ENCODE measurements around the gene CIB1. TPM values are rescaled to one million over a fixed set of nuclear protein-coding genes. Genes with fewer than 3 reads are reported as not detected.
"Not testable (repeated sequence)": the region's sequence is repeated elsewhere in the genome, so short reads cannot be mapped to it uniquely, and the experiment has no call there.

CIB1 gene
- polyA plus RNA-seq, 2 of the 4 experiments (the other 2 are of a cell fraction) = 84.1 to 120 TPM

DNA sequence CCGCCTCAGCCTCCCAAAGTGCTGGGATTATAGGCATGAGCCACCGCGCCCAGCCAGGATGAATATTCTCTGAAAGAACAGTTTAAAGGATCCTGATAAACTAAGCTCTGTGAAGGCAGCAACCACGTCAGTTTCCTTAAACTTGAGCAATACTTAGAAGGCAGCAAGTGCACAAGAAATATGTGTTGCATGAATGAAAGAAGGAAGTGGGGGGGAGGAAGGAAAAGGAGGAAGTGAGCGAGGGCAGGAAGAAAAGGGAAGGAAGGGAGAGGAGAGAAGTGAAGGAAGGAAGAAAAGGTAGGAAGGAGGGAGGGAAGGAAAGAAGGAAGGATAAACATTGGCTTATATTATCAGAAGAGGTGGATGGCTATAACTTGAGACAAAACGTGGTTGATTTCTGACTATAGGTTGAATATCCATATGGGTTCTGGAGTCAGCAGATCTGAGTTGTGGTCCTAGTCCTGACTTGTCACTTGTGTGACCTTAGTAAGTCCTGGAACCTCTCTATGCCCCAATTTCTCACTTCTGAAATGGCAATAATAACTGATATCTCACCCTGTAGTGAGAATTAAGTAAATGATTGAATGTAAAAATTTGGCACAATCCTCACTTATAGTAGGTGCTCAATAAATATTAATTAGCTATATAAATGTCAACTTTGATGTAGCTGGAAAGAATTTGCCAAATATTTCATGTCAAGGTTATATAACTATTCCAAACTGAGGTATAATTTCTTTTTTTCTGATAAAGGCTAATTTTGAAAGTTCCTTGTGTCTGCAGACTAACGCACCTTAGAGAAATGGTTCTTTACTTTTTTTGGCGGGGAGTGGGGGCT lies 44.6 kb downstream of the CIB1 start:
- TF ChIP-seq CHD4 (IDR thresholded peaks at IDR 0.05; ENCODE audit: borderline replicate concordance) = no peak
- TF ChIP-seq, protein P1, sequence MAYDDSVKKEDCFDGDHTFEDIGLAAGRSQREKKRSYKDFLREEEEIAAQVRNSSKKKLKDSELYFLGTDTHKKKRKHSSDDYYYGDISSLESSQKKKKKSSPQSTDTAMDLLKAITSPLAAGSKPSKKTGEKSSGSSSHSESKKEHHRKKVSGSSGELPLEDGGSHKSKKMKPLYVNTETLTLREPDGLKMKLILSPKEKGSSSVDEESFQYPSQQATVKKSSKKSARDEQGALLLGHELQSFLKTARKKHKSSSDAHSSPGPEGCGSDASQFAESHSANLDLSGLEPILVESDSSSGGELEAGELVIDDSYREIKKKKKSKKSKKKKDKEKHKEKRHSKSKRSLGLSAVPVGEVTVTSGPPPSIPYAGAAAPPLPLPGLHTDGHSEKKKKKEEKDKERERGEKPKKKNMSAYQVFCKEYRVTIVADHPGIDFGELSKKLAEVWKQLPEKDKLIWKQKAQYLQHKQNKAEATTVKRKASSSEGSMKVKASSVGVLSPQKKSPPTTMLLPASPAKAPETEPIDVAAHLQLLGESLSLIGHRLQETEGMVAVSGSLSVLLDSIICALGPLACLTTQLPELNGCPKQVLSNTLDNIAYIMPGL (CRISPR knock-in tag; IDR thresholded peaks at IDR 0.05; ENCODE audit: borderline replicate concordance) = no peak
- TF ChIP-seq HDAC2 (IDR thresholded peaks at IDR 0.05) = no peak
- TF ChIP-seq BHLHE40 (IDR thresholded peaks at IDR 0.05; ENCODE audit: low read depth, low read length) = no peak
- TF ChIP-seq NR3C1 (IDR thresholded peaks at IDR 0.05) = no peak
- TF ChIP-seq, protein P2, sequence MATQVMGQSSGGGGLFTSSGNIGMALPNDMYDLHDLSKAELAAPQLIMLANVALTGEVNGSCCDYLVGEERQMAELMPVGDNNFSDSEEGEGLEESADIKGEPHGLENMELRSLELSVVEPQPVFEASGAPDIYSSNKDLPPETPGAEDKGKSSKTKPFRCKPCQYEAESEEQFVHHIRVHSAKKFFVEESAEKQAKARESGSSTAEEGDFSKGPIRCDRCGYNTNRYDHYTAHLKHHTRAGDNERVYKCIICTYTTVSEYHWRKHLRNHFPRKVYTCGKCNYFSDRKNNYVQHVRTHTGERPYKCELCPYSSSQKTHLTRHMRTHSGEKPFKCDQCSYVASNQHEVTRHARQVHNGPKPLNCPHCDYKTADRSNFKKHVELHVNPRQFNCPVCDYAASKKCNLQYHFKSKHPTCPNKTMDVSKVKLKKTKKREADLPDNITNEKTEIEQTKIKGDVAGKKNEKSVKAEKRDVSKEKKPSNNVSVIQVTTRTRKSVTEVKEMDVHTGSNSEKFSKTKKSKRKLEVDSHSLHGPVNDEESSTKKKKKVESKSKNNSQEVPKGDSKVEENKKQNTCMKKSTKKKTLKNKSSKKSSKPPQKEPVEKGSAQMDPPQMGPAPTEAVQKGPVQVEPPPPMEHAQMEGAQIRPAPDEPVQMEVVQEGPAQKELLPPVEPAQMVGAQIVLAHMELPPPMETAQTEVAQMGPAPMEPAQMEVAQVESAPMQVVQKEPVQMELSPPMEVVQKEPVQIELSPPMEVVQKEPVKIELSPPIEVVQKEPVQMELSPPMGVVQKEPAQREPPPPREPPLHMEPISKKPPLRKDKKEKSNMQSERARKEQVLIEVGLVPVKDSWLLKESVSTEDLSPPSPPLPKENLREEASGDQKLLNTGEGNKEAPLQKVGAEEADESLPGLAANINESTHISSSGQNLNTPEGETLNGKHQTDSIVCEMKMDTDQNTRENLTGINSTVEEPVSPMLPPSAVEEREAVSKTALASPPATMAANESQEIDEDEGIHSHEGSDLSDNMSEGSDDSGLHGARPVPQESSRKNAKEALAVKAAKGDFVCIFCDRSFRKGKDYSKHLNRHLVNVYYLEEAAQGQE (IDR thresholded peaks at IDR 0.05) = no peak
- TF ChIP-seq, protein P3, sequence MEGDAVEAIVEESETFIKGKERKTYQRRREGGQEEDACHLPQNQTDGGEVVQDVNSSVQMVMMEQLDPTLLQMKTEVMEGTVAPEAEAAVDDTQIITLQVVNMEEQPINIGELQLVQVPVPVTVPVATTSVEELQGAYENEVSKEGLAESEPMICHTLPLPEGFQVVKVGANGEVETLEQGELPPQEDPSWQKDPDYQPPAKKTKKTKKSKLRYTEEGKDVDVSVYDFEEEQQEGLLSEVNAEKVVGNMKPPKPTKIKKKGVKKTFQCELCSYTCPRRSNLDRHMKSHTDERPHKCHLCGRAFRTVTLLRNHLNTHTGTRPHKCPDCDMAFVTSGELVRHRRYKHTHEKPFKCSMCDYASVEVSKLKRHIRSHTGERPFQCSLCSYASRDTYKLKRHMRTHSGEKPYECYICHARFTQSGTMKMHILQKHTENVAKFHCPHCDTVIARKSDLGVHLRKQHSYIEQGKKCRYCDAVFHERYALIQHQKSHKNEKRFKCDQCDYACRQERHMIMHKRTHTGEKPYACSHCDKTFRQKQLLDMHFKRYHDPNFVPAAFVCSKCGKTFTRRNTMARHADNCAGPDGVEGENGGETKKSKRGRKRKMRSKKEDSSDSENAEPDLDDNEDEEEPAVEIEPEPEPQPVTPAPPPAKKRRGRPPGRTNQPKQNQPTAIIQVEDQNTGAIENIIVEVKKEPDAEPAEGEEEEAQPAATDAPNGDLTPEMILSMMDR (IDR thresholded peaks at IDR 0.05) = no peak
- no peak for TF ChIP-seq FOXS1 (CRISPR knock-in tag; IDR thresholded peaks at IDR 0.05)
- TF ChIP-seq RARB (CRISPR knock-in tag; IDR thresholded peaks at IDR 0.05) = no peak
- TF ChIP-seq, protein P4, sequence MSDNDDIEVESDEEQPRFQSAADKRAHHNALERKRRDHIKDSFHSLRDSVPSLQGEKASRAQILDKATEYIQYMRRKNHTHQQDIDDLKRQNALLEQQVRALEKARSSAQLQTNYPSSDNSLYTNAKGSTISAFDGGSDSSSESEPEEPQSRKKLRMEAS (IDR thresholded peaks at IDR 0.05) = no peak
- TF ChIP-seq EHF (CRISPR knock-in tag; IDR thresholded peaks at IDR 0.05) = no peak
- TF ChIP-seq, protein P5, sequence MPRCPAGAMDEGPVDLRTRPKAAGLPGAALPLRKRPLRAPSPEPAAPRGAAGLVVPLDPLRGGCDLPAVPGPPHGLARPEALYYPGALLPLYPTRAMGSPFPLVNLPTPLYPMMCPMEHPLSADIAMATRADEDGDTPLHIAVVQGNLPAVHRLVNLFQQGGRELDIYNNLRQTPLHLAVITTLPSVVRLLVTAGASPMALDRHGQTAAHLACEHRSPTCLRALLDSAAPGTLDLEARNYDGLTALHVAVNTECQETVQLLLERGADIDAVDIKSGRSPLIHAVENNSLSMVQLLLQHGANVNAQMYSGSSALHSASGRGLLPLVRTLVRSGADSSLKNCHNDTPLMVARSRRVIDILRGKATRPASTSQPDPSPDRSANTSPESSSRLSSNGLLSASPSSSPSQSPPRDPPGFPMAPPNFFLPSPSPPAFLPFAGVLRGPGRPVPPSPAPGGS (IDR thresholded peaks at IDR 0.05) = no peak
- TF ChIP-seq, protein P6, sequence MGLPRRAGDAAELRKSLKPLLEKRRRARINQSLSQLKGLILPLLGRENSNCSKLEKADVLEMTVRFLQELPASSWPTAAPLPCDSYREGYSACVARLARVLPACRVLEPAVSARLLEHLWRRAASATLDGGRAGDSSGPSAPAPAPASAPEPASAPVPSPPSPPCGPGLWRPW (IDR thresholded peaks at IDR 0.05) = no peak
- no peak for TF ChIP-seq MAZ (IDR thresholded peaks at IDR 0.05; ENCODE audit: borderline replicate concordance, low read depth, low read length)
- TF ChIP-seq ESRRA (IDR thresholded peaks at IDR 0.05; ENCODE audit: borderline replicate concordance, low read length) = no peak
- no peak for TF ChIP-seq RCOR1 (IDR thresholded peaks at IDR 0.05; ENCODE audit: low read depth, low read length)
- TF ChIP-seq HEYL (CRISPR knock-in tag; IDR thresholded peaks at IDR 0.05) = no peak
- no peak for TF ChIP-seq ZFP36 (IDR thresholded peaks at IDR 0.05; ENCODE audit: borderline replicate concordance, partially characterized antibody)
- TF ChIP-seq, protein P7, sequence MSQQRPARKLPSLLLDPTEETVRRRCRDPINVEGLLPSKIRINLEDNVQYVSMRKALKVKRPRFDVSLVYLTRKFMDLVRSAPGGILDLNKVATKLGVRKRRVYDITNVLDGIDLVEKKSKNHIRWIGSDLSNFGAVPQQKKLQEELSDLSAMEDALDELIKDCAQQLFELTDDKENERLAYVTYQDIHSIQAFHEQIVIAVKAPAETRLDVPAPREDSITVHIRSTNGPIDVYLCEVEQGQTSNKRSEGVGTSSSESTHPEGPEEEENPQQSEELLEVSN (IDR thresholded peaks at IDR 0.05; ENCODE audit: borderline replicate concordance, low read depth) = no peak
- TF ChIP-seq NFE2L2 (conservative IDR thresholded peaks at IDR 0.05; ENCODE audit: low read length) = no peak
- FAIRE-seq = no peak
- Histone ChIP-seq H3K27ac (peak overlapping the region in 1 of 2 experiments; percentile 89; a peak in 3 of 6 replicates), H3K4me2 (no peak overlapping the region), H3K9me3 (no peaks in the 10 kb centered on the region), H3K4me3 (no peak overlapping the region), H3K4me1 (peaks cover 68% of the 10 kb centered on the region)
- CTCF ChIA-PET = interaction anchor here (1.0 to 7.4 kb wide), 6 partner anchors 12 to 46 kb away, joined by 3 to 68 read pairs (median 4); partner anchors contain the start of gene SEMA4B
- WGBS (ENCODE audit: missing lambda C conversion rate) = 84% methylated on average over 8 of the region's 8 CpGs
- DNase-seq (ENCODE audit: low read depth in 1 of 2, low spot score in 1 of 2) = no peak
- ATAC-seq = no peak
- POLR2A ChIA-PET = interaction anchor here (1.3 kb wide), 1 partner anchor 12 kb away, joined by 4 read pairs; the partner anchor contains the start of gene SEMA4B

DNA sequence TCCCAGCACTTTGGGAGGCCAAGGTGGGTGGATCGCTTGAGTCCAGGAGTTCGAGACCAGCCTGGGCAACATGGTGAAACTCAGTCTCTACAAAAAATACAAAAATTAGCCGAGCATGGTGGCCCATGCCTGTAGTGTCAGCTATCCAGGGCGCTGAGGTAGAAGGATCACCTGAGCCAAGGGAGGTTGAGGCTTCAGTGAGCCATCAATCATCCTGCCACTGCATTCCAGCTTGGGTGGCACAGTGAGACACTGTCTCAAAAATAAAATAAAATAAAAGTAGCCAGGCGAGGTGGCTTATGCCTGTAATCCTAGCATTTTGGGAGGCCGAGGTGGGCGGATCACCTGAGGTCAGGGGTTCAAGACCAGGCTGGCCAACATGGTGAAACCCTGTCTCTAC lies 45.7 kb downstream of the CIB1 start:
- DNase-seq (ENCODE audit: low read depth in 1 of 2, low spot score in 1 of 2); H3K9me3 ChIP-seq; FAIRE-seq; H3K4me2 ChIP-seq; H3K4me3 ChIP-seq; H3K27ac ChIP-seq; ATAC-seq: not testable (repeated sequence)
- ChIA-PET POLR2A (interaction anchor here (0.7 to 1.6 kb wide), 2 partner anchors 13 kb away, joined by 3 to 4 read pairs; partner anchors contain the start of gene SEMA4B), CTCF (interaction anchor here (0.6 to 7.4 kb wide), 9 partner anchors 13 to 915 kb away, joined by 3 to 68 read pairs (median 3); partner anchors contain the start of gene SEMA4B)
- 93% methylated on average over 7 of the region's 7 CpGs for WGBS (ENCODE audit: missing lambda C conversion rate)
- peaks cover 74% of the 10 kb centered on the region for H3K4me1 ChIP-seq

All from A549 (cell line).